Umbilical cord (tissue), 2 donors: ENCODE results near the gene WDR7. TPM values are rescaled to one million over a fixed set of nuclear protein-coding genes. Genes with fewer than 3 reads are reported as not detected.

Experiments used
- DNase-seq: peaks from one replicate; pipeline ENCODE4 v3.0.0-alpha.2; 2015; ENCODE audit warnings: low spot score
- total RNA-seq: library from RNA; depleted of rRNA; stranded (reverse); fragments of >200 nt; gene quantifications from one replicate; pipeline ENCODE4 v1.2.3, GENCODE V29; 2014; ENCODE audit warnings: low replicate concordance; ENCODE audit not compliant: insufficient read depth

WDR7 gene
- total RNA-seq, 1 donor from 2014 or later = 46.5 TPM

DNA sequence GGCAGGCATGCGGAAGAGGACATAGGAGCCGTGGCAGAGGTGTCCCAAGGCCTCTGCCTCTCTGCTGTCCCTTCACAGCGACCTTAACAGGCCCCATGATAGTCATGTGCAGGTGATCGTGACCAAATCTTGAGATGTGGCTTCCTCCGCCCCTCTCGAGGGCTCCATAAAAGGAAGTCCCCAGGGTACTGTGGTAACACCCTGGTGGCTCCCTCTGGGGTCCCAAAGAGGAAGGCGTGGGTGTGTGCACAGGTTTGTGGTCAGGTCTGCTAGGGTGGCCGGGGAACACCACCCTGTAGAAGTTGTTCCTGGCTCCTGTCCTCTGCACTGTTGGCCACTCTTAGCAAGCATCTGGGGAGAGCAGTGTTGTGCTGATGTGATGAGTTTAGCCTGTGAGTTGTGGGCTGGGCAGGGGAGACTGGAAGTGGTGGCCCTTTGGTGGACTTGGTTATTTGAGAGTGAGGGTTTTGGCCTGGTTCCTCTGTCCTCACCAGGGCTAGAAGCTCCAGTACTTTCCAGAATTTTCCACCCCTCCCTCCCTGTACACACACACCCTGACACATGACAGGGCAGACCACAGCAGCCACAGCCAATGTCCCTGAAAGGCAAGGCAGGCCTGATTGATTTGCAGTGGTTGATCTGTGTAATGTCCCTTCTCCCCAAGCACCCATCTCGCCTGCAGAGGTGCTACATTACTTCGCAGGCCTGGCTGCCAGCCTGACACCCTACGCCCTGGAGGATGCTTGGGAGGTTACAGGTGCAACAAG, 426.8 kb downstream of the WDR7 start:
- no peak for DNase-seq

DNA sequence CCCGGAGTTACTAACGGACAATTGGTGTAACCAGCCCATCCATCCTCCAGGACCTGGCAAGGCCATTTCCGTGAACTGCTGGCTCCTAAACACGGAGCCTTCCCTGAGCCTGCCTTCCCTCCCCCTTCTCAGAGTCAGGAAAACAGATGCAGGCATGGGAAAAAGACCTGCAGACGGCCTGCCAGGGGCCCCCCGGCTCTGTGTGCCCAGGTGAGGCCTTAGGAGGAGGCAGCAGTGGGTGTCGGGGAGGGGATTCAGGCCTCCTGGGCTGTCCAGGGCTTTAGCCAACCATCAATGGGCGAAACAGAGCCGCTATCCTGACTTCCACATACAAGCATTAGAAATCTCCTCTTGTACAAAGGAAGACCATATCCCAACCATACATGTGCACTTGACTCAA, 427.5 kb downstream of the WDR7 start:
- DNase-seq = no peak

DNA sequence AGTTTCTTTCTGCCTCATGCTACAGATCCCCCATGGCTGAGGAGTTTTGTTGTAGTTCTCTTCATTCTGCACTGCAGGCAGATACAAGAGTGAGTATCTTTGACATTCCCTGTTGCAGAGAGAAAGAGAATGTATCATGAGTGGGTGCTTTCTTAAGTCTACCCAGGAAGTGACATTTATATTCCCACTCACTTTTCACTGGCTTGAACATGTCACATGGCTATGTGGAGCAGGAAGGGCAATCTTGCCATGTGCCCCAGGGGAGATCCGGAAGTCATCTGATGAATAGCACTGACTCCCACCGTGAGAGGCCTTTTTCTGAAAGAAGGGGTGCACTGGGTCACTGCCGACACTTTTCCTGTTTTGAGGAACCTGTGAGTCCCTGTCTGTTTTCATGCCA, 429.3 kb downstream of the WDR7 start:
- no peak for DNase-seq

DNA sequence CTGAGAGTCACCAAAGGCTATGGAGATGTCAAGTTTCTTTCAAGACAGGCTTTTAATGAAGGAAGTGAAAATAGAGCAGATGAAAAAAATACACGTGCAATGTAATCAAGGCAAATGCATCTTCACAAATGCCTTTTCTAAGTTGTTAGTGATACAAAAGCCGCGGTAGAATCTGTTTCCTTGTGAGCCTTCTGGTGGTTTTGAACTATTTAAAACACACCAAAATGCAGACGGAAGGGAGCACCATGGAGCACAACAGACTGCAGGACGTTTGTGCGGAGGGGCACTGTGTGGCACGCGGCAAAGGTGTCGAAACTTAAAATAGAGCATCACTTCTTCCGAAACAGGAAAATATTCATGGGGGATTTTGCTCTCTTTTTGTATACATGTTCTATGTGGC, 430.7 kb downstream of the WDR7 start:
- no peak for DNase-seq

DNA sequence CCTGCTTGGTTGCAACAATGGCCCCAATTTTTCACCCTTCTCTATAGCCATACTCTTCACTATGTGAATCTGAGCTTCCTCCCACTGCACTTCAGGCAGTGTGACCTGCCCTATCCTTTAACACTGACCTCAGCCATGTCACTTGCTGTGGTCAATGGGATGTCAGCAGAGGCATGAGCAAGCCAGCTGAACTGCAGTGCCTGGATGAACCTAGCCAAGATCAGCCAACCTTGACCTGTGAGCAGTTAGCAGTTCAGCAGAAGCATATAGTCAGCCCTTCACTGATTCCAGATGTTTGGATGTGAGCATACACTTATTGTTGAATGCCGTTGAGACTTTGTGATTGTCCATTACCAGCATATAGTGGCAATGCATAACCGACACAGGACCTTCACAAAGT, 432.3 kb downstream of the WDR7 start:
- no peak for DNase-seq

DNA sequence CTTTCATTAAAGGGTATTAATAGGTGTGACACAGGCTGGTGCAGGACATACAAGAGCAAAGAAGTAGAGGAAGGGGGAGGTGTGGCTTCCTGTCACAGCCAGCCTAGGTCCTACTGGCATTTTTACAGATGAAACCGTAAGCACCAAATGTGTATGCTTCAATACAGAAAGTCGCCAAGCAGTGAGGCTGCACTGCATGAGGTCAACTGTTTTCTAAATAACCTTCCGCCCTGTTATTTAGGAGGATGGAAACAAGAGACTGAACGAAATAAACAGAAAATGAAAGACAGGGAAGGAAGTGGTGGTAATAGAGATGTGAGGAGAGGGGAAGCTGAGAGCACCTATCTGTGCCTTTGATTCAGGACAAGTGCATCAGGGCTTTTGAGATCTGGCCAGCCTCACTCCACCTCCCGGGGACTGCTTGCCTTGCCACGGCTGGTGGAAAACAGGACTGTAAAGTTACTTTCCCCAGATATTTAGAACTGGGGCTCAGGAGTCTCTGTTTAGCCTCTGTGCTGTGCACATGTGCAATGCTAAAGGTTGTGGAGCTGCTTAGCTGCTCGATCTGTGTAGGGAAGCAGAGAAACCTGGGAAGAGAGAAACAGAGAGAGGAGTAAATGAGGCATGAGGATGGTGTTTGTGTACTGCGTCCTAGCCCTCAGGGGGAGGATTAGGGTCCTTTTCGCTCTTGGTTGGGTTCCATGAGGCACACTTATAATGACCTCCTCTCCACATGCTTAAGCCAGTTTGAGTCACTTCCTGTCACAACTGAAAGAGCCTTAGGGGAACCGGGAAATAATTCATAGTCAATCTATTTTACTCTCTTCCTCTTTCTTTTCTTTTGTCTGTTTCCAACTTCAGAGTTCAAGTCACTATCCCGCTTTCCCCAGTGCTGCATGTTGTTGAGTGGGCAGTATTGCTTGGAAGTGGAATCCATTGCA, 433.4 kb downstream of the WDR7 start:
- DNase-seq = no peak

DNA sequence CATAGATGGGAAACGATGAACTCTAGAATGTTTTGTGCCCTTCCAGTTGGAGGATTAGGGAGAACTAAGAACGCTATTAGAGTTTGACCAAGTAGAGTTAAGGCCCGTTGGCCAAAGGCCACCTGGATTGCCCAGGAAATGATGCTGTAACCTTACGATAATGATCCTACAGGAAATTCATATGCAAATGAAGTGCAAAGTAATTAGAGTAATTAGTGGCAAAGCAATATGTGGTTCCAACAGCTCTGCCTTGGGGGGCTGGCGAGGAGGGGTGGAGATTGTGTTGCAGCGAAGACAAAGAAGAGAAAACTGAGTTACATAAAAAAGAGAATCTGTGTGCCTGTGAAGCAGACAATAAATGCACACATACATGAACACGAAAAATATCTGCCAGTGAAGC, 434.2 kb downstream of the WDR7 start:
- no peak for DNase-seq

DNA sequence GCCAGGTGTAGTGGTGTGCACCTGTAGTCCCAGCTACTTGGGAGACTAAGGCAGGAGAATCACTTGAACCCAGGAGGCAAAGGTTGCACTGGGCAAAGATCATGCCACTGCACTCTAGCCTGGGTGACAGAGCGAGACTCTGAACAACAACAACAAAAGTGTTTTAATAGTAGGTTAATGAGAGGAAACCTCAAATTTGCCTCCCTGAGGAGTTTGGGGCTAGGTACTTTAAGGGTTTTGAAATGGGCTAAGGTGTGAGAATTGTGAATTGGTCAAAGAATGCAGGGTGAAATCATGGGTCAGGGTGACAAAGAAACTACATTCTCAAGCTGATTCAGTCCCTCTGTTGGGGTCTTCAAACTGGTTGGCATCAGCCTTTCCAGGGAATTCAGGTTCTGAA, 435.0 kb downstream of the WDR7 start:
- no peak for DNase-seq

Other genes starting within 250 kb of the WDR7 start
- 45.0 TPM for gene TXNL1, start 12.8 kb upstream of the WDR7 start, total RNA-seq